GM20431 (cell line): ENCODE data around the gene AQP7.
"Not testable (repeated sequence)": the region's sequence is repeated elsewhere in the genome, so short reads cannot be mapped to it uniquely, and the experiment has no call there.

Experiments used
- in situ Hi-C: fragments of 300-500 bp; cut with MseI, MboI; formaldehyde crosslinking; loops from one replicate; pipeline ENCODE4 v1.15.0; 2020; ENCODE audit warnings: low sequenced_read_pairs; ENCODE audit not compliant: unreplicated experiment

Gene AQP7

GRCh38 chr9:33401809-33402208 is 559 bp downstream of the AQP7 start:
- in situ Hi-C loops = not testable (repeated sequence)

DNA sequence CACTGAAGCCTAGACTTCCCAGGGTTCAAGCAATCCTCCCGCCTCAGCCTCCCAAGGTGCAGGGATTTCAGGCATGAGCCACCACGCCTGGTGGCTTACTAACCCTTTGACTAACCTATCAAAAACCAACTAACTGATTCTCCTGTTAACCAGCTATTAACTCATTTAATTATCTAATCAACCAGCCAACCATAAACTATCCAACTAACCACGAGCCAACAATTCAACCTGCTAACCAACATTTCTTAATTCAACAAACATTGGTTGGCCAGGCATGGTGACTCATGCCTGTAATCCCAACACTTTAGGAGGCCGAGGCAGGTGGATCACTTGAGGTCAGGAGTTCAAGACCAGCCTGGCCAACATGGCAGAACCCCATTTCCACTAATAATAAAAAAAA is 3.3 kb downstream of the AQP7 start:
- in situ Hi-C loops = not testable (repeated sequence)

- in situ Hi-C loops = not testable (repeated sequence)
These were observed 4.6 kb downstream of the AQP7 start for GRCh38 chr9:33397801-33398200.

GRCh38 chr9:33395159-33395879 is 7.0 kb downstream of the AQP7 start:
- in situ Hi-C loops = not testable (repeated sequence)

DNA sequence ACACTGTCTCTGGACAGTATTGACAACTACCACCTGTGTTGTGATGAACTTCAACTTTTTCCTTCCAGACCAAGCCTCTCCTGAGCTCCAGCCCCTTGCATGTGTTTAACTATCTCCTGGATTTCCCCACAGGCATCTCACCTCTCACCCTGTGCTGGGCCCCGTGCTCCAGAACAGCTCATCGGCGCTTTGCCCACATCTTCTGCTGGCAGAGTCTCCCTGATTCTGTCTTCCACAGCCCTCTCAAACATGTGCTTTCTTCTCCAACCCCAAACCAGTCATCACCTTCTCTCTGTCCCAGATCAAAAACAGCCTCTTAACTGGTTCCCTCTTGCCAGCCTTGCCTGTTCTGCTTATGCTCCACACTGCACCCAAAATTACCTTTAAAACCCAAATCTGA is 8.4 kb downstream of the AQP7 start:
- in situ Hi-C loops = not testable (repeated sequence)

DNA sequence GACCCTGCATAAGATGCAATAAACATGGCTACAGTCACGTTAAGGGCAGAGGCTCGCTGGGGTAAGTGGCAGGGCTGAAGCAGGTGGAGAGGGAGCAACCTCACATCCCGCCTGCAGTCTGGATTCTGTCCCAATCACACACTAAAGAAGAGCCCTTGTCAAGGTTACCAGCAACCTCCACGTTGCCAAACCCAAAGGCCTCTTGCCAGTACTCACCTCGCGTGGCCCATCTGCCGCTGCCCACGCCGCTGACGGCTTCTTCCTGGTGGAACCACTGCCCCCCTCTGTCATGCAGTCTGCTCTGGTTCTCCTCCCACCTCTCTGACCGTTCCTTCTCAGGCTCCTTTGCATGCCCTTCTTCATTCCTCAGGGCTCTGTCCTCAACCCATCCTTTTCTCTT is 8.8 kb downstream of the AQP7 start:
- in situ Hi-C loops = no loop called here

DNA sequence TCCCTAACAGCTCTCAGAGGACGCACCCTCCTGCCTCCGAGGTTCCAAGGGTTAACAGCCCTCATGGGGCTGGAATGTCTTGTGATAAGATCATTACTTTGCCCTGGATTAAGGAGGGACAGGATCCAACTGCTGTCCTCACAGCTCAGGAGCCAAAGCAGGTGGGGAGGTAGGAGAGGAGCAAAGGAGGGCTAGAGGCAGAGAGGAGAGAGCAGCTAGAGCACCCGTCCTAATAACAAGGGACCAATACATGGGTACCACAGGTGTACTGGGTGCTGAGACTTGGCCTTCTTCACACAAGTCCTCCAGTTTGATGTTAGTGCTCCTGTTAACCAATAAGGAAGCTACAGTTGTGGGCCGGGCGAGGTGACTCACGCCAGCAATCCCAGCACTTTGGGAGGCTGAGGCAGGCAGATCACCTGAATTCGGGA is 9.8 kb downstream of the AQP7 start:
- in situ Hi-C loops = not testable (repeated sequence)

DNA sequence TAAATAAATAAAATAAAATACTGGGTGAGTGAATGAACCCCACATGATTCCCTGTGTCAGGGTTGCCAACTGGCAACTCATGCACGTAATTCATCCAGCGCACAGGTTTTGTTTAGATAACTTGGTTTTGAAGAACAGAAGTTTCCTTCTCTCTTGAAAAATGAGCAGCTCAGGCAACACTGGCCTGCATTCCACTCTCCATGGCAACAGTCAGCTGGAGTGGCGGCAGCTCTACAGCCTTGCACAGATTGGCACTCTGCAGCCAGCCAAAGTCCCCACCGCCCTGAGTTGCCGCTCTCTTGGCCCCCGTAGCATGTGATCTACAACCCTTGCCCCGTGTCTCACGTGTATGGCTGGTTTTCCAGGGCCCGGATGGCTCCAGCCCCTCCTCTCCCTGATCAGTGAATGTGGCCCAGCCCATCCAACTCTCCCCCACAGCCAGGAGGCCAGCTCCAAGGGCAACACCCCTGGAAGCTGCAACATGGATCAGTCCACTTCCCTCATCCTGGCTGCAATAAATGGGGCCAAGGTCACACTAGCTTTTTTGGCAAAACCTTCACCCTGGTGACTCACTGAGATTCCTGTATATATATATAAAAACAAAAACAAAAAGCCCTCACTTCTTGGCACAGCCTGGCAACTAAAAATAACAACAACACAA is 11.1 kb downstream of the AQP7 start:
- in situ Hi-C loops = not testable (repeated sequence)

DNA sequence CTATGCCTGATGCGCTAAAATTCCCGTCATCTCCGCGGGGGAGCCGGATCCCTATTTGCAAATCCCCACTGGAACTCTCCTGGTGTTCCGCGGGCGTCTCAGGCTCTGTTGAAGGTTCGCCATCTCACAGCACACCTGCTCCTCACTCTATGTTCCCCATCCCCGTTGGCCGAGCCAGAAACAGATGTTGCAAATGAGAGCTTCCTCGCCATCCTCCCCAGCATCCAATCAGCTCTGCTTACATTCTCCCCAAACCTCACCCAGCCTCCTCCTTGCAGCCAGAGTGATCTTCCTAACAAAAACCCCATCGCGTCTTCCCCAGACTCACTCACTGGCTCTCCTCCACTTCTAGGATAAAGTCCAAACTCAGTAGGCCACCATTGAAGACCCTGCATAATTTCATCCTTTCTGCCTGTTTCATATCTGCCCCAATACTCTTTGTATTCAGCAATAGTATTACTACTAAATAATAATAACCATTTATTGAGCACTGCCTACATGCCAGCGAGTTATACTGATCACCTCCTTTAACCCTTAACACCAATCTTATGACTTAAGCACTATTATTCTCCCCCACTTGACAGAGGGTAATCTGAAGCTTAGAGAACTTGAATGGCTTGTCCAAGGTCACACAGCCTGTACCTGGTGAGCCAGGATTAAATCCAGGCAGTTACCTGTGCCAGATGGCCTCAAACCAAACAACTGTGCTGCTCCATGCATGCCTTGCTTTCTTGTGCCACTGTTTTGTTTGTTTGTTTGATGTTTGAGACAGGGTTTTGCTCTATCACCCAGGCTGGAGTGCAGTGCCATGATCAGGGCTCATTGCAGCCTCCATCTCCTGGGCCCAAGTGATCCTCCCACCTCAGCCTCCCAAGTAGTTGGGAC is 14.0 kb downstream of the AQP7 start:
- in situ Hi-C loops = no loop called here

DNA sequence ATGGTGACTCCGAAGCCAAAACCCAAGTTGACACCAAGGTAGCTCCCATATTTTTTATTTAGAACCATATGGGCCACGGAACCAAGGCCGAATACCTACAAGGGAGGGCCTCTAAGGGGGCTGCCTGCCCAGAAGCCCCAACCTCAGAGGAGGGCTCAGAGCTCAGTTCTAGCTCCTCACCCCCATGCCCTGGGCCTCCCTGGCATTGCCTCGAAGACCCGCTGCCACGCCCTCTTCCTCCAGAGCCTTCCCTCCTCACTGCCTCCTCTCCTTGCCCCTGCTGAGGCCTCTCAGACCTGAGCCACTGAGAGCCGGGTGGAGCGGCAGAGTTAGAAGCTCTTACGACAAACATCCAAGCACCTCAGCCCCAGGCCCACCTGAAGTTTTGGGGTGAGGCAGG is 15.4 kb downstream of the AQP7 start:
- in situ Hi-C loops = not testable (repeated sequence)

DNA sequence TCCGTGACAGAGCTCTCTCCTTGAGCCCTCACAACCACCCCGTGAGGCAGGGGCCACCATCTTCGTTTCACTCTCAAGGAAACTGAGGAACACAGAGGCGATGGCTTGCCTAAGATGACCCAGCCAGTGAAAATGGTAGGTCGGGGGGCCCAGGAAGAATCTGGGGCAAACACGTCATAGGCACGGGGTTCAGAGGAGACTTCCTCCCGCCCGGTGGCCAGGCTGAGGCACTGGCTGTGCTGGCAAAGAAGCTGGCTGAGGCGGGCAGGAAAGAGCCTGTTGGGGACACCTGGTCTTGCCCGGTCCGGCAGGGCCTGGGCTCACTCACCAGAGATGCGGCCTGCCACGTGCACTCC is 15.7 kb downstream of the AQP7 start:
- in situ Hi-C loops = not testable (repeated sequence)

DNA sequence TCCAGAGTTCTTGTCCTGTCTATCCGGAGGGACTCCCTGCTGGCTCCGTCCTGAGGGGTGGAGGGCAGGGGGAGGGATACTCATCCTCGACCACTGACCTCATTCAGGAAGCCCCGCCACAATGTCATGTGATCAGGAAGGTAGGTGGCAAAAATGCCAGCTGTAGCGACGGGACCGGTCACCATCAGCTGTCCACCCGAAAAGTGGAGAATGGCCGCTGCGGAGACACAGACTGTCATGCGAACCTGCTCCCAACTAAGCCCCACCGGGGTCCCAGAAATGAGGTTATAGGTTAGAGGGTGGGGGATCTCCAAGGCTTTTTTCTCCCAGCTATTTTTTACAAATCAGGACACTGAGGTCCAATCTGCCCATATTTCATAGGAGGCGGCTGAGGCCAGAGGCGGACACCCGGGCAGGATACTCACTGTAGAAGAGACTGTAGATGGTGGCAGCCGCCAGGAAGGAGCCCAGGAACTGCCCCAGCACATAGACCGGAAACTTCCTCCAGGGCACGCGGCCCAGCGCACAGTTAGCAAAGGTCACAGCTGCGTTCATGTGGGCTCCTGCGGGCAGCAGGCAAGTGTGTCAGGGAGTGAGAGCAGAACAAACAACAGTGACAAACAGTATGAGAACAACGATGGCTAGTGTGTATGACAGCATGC is 16.3 kb downstream of the AQP7 start:
- in situ Hi-C loops = not testable (repeated sequence)

DNA sequence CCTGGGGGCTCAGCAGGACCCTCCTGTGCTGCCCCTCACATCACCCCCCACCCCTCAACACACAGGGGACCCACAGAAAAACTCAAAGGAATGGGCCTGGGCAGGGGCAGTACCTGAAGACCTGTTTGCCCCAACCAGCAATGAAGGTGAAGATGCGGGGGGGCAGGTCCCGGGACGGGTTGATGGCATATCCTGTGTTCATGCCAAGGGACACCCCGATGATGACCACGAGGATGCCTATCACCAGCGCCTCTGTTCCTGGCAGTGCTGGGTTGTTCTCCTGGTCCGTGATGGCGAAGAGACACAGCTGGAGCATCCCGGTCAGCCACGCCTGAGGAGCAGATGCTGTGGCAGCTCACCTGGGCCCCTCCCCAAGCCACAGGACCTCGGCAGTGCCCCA is 16.8 kb downstream of the AQP7 start:
- in situ Hi-C loops = not testable (repeated sequence)

DNA sequence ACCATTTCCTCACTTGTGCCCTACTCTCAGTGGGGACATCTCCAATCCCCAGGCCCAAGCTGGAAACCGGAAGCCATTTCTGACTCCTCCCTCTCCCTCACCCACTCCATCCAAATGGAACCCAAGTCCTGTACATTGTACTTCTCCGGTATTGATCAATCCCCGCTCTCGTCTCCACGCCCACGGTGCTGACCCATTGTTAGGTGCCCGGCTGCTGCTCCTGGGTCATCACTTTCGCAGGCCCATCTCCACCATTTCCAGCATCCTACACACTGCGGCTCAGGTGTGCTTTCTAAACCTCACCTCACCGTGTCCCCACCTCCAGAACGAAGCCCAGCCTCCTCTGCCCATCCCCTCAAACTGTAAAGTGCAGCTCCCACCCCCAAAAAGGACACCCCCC is 19.0 kb downstream of the AQP7 start:
- in situ Hi-C loops = not testable (repeated sequence)

GRCh38 chr9:33382397-33382796 is 20.0 kb downstream of the AQP7 start:
- in situ Hi-C loops = not testable (repeated sequence)

DNA sequence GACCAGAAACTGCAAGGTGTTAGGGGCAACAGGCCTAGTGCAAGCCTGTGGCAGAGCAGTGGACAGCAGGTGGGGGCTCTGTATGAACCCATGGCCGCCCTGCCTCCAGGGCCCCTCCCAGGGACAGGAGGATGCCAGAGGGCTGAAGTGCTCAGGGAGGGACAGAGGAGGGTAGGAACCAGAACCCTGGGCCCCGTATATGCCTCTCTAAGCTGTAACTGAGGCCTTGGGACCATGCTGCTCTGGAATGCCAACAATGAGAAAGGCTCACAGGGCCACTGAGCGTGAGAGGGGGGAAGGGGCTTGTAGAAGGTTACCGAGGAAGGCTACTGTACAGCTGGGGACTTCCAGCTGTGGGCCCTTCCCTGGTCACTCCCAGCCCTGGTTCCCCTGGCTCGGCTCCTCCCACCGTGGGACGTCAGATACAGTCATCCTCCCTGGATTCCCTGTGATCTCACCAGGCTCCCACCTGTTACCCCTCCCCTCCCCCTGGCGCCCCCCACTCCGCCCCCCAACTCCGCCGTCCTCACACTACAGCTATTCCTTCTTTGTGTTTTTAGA is 21.1 kb downstream of the AQP7 start:
- in situ Hi-C loops = no loop called here

- in situ Hi-C loops = no loop called here
These were observed 21.8 kb downstream of the AQP7 start for GRCh38 chr9:33380390-33381094.

- in situ Hi-C loops = no loop called here
These were observed 22.5 kb downstream of the AQP7 start for GRCh38 chr9:33379666-33380389.
